Activated T-cell treated with anti-CD3 and anti-CD28 coated beads, Interleukin-2, amount 50 U/mL, for 72 hours (primary cell): ENCODE measurements around the gene TRAF1. TPM values are rescaled to one million over a fixed set of nuclear protein-coding genes. Genes with fewer than 3 reads are reported as not detected.

ENCODE experiments used
- ATAC-seq, 2 donors: fragments of 150-1000 bp; cut with Tn5 transposase; replicated peaks in 1 of 2; 2 replicates each; pipeline ENCODE4 v1.10.0; 2021; ENCODE audit warnings: moderate library complexity in 2 of 2, mild to moderate bottlenecking in 1 of 2
- DNase-seq, 2 donors: peaks; one replicate each; pipeline ENCODE4 v3.0.0; 2021 to 2022; ENCODE audit warnings: mixed read lengths in 1 of 2
- H3K27ac Mint-ChIP-seq: one replicate; pipeline ENCODE4 v1.8.0; 2022; ENCODE audit warnings: mild to moderate bottlenecking, moderate library complexity, mixed read lengths
- H3K27me3 Mint-ChIP-seq: one replicate; pipeline ENCODE4 v1.8.0; 2022; ENCODE audit warnings: low read depth, mixed read lengths
- H3K36me3 Mint-ChIP-seq, 2 donors: one replicate each; pipeline ENCODE4 v1.8.0; 2022; ENCODE audit warnings: mixed read lengths in 2 of 2, mild to moderate bottlenecking in 1 of 2; ENCODE audit not compliant: insufficient read depth in 2 of 2
- H3K4me1 Mint-ChIP-seq: one replicate; pipeline ENCODE4 v1.8.0; 2022; ENCODE audit warnings: low read depth, mixed read lengths
- H3K4me3 Mint-ChIP-seq, 2 donors: one replicate each; pipeline ENCODE4 v1.8.0; 2022; ENCODE audit warnings: mild to moderate bottlenecking in 2 of 2, mixed read lengths in 2 of 2, moderate library complexity in 2 of 2
- H3K9me3 Mint-ChIP-seq, 2 donors: one replicate each; pipeline ENCODE4 v1.8.0; 2022; ENCODE audit warnings: mixed read lengths in 2 of 2
- total RNA-seq, 2 donors: library from RNA; stranded (reverse); gene quantifications; one replicate each; pipeline ENCODE4 v1.2.3, GENCODE V29; 2022

The TRAF1 gene
- total RNA-seq, 2 donors from 2014 or later = 91.6 to 101 TPM

DNA sequence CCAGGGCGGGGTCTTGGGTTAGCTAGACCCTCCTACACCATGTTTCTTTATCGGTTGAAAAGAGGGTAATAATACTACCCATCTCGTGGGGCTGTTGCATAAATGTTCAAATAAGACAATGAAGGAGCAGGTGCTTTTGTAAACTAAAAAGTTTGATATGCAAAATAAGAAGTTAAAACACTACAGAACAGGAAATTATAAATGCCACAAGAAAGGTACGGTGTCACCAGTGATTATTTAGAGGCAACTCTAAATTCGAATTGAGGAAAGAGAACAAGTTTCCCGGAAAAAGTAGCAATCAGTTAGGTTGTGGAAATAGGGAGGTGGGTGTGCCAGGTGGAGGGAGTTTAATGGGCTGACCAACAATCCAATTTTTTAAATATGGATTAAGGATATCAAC, 47.1 kb downstream of the TRAF1 start:
- H3K4me3 Mint-ChIP-seq = peak overlapping the region; percentile 89 to 93
- no peak for DNase-seq
- H3K9me3 Mint-ChIP-seq = no peaks in the 10 kb centered on the region
- peaks cover 80% of the 10 kb centered on the region for H3K4me1 Mint-ChIP-seq
- no peak for ATAC-seq
- peaks cover 8 to 18% of the 10 kb centered on the region in 2 donors for H3K36me3 Mint-ChIP-seq
- peak overlapping the region; percentile 84 for H3K27ac Mint-ChIP-seq
- no peaks in the 10 kb centered on the region for H3K27me3 Mint-ChIP-seq

DNA sequence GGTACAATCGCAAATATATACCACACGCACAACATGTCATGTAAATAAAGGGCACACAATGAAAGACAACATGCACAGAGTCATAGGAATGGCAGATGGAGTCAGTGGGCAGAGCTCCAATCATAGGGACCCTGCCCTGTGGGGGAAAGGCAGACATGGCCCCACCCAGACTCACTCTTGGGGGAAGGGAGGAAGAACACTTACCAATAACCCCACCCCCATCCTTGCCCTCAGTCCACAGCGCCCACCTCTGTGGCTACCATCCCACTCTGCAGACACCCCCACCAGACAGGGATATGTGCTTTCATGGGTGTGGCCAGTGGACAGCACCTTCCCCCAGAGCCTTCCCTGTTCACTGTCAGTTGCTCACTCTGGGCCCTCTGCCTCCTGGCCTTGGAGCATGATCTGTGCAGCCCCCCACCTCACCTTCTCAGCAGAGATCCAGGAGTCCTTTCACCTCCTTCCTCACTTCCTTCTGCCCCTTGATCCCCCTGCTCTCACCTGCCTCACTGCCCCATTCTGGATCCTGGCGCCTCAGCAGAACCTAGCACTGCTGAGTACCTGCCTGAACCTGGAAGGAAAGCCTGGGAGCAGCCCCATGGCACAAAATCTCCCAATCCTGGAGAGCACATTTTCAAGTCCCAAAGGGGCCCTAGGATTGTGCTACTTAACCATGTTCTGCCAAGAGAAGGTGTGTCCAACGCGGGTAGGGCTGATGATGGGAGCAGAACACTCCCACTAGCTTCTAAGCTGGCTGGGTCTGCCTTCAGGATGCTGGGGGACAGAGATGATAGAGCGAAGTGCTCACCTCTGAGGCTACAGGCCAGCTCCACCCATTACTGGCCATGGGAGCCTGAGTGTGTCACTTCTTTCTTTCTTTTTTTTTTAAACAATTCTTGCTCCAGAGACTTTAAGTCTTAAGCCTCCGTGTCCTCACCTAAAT, 48.1 kb downstream of the TRAF1 start:
- Mint-ChIP-seq H3K9me3 (no peaks in the 10 kb centered on the region), H3K27me3 (no peaks in the 10 kb centered on the region), H3K36me3 (peaks cover 11 to 27% of the 10 kb centered on the region in 2 donors), H3K4me3 (peak overlapping the region; percentile 89 to 93), H3K27ac (peak overlapping the region; percentile 84), H3K4me1 (peaks cover 84% of the 10 kb centered on the region)
- ATAC-seq (no peak), DNase-seq (peak in 1 of 2 donors; percentile 37)

- DNase-seq = peak; percentile 79 to 81
- no peaks in the 10 kb centered on the region for H3K9me3 Mint-ChIP-seq
Measured at GRCh38 chr9:120877276-120878034, 49.1 kb downstream of the TRAF1 start.

DNA sequence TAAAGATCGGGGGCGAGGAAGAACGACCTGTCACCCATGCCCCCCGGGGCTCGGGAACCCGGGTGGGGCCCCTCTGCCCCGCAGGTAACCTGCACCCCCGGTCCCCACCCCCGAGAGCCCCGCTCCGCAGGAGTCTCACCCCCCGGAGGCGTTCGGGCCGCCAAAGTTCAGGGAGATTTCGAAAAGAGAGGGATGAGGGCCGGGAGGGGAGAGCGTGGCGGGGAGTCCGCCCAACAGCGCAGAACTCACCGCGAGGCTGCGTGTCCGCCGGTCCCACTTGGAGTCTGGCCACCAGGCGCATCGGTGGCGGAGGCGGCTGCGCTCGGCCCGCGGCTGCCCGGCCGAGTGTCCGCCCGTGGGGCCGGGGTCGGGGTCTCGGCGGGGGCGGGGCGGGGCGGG, 49.8 kb downstream of the TRAF1 start, which contains the start of gene PHF19:
PHF19 (minus strand) TSS at position 347 of the 399 bp plus-strand sequence. CDS start 2,447 bp downstream, outside the sequence.
- peaks cover 15 to 39% of the 10 kb centered on the region in 2 donors for H3K36me3 Mint-ChIP-seq
- no peaks in the 10 kb centered on the region for H3K27me3 Mint-ChIP-seq
- H3K4me1 Mint-ChIP-seq = peaks cover 86% of the 10 kb centered on the region
- ATAC-seq (peak; percentile 40 to 49), DNase-seq (peak; percentile 63 to 65)
- H3K9me3 Mint-ChIP-seq = no peaks in the 10 kb centered on the region
- peak within 1 kb of the TSS; percentile 84 for H3K27ac Mint-ChIP-seq
- H3K4me3 Mint-ChIP-seq = peak within 1 kb of the TSS; percentile 89 to 94

More at GRCh38 chr9:120877276-120878034, 49.1 kb downstream of the TRAF1 start:
- ATAC-seq = peak; percentile 44 to 56
- H3K27ac Mint-ChIP-seq = peak overlapping the region; percentile 84
- H3K4me3 Mint-ChIP-seq = peak overlapping the region; percentile 89 to 93
- no peaks in the 10 kb centered on the region for H3K27me3 Mint-ChIP-seq
- H3K4me1 Mint-ChIP-seq = peaks cover 86% of the 10 kb centered on the region
- peaks cover 14 to 36% of the 10 kb centered on the region in 2 donors for H3K36me3 Mint-ChIP-seq

GRCh38 chr9:120875954-120876841, 50.4 kb downstream of the TRAF1 start:
- Mint-ChIP-seq H3K36me3 (peaks cover 15 to 42% of the 10 kb centered on the region in 2 donors), H3K9me3 (no peaks in the 10 kb centered on the region), H3K4me1 (peaks cover 85% of the 10 kb centered on the region), H3K4me3 (peak overlapping the region; percentile 88 to 94), H3K27ac (peak overlapping the region; percentile 92), H3K27me3 (no peaks in the 10 kb centered on the region)
- DNase-seq = peak; percentile 92 to 93
- peak; percentile 69 to 71 for ATAC-seq

GRCh38 chr9:120875643-120875953, 51.0 kb downstream of the TRAF1 start:
- peak overlapping the region; percentile 92 for H3K27ac Mint-ChIP-seq
- no peak for DNase-seq
- peaks cover 15 to 46% of the 10 kb centered on the region in 2 donors for H3K36me3 Mint-ChIP-seq
- H3K4me3 Mint-ChIP-seq = peak overlapping the region; percentile 88 to 94
- H3K4me1 Mint-ChIP-seq = peaks cover 85% of the 10 kb centered on the region
- no peaks in the 10 kb centered on the region for H3K27me3 Mint-ChIP-seq
- ATAC-seq = no peak
- no peaks in the 10 kb centered on the region for H3K9me3 Mint-ChIP-seq

DNA sequence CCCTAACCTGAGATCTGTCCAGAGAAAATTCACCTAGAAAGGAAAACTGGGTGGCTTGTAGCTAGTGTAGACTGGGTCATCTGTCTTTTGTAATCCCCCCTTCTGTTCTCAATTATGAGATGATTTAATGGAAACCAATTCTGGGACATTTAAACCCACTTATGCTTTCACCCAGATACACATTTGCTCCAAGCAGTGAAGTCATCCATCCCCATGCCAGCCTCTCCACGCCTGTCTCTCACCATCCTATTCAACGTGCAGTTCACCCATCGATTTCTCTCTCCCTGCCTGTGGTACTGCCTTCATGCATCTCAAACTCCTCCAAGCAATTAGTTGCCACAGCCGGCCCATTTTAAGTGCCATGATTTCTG, 51.4 kb downstream of the TRAF1 start:
- H3K4me1 Mint-ChIP-seq = peaks cover 85% of the 10 kb centered on the region
- DNase-seq = no peak
- H3K27ac Mint-ChIP-seq = peak overlapping the region; percentile 92
- H3K4me3 Mint-ChIP-seq = peak overlapping the region; percentile 88 to 94
- no peaks in the 10 kb centered on the region for H3K27me3 Mint-ChIP-seq
- H3K9me3 Mint-ChIP-seq = no peaks in the 10 kb centered on the region
- H3K36me3 Mint-ChIP-seq = peaks cover 15 to 46% of the 10 kb centered on the region in 2 donors
- ATAC-seq = no peak

DNA sequence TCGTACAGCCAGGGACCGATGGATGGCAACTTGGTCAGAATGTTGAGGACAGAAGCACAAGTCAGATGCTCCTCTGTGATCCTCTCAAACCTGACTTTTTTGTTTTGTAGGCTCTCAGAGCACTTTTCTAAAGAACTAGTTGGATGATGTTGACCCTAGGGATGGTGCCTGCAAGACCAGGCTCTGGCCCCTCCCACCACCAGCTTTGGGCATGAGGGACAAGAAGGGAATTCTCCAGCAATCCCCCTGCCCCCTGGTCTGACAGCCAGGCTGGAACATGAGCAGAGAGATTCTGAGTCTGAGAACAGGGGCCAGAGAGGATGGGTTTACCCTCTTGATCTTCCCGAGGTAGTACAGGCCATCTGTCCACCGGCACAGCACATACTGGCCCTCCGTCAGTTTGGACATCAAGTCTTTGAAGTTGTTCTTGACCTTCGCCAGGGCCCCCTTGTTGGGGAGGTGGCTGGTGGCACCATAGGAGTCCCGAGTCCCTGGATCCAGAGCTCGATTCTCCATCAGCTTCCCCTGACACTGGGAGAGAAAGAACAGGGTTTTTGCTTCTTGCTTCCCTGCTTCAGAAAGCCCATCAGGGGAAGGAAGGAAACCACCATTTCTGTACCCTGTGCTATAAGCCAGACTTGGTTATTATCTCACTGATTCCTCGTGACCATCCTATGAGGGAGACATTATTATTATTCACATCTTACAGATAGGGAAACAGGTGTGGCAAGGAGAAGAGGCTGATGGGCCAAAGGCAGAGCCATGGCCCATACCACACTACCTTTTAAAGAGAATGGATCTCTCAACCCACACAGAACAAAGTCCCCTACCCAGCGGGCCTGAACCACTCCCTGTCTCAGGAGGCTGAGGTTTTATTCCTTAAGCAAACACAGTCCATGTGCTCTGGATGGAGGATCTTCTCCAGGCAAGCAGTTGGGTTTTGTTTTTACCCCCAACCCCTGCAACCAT, 52.1 kb downstream of the TRAF1 start:
- ATAC-seq = no peak
- peaks cover 15 to 46% of the 10 kb centered on the region in 2 donors for H3K36me3 Mint-ChIP-seq
- no peak for DNase-seq
- H3K27ac Mint-ChIP-seq = peak overlapping the region; percentile 48
- H3K4me3 Mint-ChIP-seq = peak overlapping the region; percentile 88 to 94
- no peaks in the 10 kb centered on the region for H3K27me3 Mint-ChIP-seq
- no peaks in the 10 kb centered on the region for H3K9me3 Mint-ChIP-seq
- H3K4me1 Mint-ChIP-seq = peaks cover 84% of the 10 kb centered on the region

DNA sequence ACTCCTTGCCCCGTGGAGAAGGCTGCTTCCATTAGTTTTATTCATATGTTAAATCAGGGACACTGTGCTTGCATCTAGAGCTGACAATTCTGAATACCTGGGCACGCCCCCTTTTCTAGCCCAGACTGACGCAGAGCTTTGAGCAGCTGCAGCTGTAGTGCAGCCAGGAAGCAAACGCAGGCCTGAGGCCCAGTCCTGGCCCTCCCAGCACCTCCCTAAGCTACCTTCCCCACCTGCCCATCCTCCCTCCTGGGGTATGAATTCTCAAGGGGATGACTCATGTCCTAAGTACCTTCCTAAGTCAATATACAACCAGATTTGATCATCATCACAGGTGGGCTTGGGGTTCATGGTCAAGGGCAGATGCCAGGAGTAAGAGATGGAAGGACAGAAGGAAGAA, 53.1 kb downstream of the TRAF1 start:
- no peaks in the 10 kb centered on the region for H3K27me3 Mint-ChIP-seq
- H3K4me1 Mint-ChIP-seq = peaks cover 80% of the 10 kb centered on the region
- H3K9me3 Mint-ChIP-seq = no peaks in the 10 kb centered on the region
- DNase-seq (no peak), ATAC-seq (no peak)
- peak overlapping the region; percentile 23 to 94 for H3K4me3 Mint-ChIP-seq
- H3K36me3 Mint-ChIP-seq = peaks cover 15 to 47% of the 10 kb centered on the region in 2 donors
- H3K27ac Mint-ChIP-seq = peak overlapping the region; percentile 67

DNA sequence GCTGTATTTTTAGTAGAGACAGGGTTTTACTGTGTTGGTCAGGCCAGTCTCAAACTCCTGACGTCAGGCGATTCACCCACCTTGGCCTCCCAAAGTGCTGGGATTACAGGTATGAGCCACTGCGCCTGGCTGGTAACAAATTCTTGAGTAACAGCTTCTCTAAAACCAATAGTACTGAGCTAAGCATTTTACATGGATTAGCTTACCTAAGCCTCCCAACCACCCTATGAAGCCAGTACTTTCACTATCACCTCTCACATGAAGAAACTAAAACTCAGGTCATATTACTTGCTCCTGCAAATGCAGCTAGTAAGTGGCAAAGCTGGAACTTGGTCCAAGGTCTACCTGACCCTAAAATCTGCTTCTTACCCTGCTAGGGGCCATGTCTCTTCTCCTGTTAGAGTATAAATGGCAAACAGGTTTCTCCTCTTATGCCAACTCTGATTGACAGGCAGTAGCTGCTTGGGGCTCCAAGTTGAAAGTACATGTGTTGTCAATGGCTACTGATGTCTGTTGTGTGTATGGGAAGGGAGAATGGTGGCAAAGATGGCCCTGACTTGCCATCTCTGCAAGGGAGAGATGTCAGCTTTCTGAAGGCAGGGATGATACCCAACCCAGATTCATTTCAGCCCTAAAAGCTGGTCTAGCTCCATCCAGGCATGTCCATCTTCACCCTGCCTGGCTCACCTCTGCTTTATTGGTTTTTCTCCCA, 53.6 kb downstream of the TRAF1 start:
- Mint-ChIP-seq H3K4me3 (peak overlapping the region in 1 of 2 donors; percentile 23), H3K4me1 (peaks cover 79% of the 10 kb centered on the region), H3K27ac (peak overlapping the region; percentile 79), H3K9me3 (no peaks in the 10 kb centered on the region), H3K36me3 (peaks cover 15 to 50% of the 10 kb centered on the region in 2 donors), H3K27me3 (no peaks in the 10 kb centered on the region)
- ATAC-seq = no peak
- DNase-seq = no peak

- no peak for ATAC-seq
- Mint-ChIP-seq H3K27ac (no peak overlapping the region), H3K4me3 (no peak overlapping the region), H3K9me3 (no peaks in the 10 kb centered on the region), H3K4me1 (peaks cover 66% of the 10 kb centered on the region), H3K27me3 (no peaks in the 10 kb centered on the region), H3K36me3 (peaks cover 11 to 40% of the 10 kb centered on the region in 2 donors)
- no peak for DNase-seq
Measured at GRCh38 chr9:120870206-120870605, 56.4 kb downstream of the TRAF1 start.
